Measurements from ENCODE around the gene TMEM33.

- TF ChIP-seq EP300 (IDR thresholded peaks at IDR 0.05; ENCODE audit: borderline replicate concordance) (no peak), RAD21 (IDR thresholded peaks at IDR 0.05; ENCODE audit: low read depth) (no peak), FOXM1 (IDR thresholded peaks at IDR 0.05; ENCODE audit: borderline replicate concordance, low read depth) (no peak), ZBTB7A (IDR thresholded peaks at IDR 0.05; ENCODE audit: low read depth) (no peak), TEAD4 (IDR thresholded peaks at IDR 0.05) (no peak), YY1 (IDR thresholded peaks at IDR 0.05; ENCODE audit: low read depth) (no peak), NFIC (IDR thresholded peaks at IDR 0.05) (no peak), TCF12 (IDR thresholded peaks at IDR 0.05; ENCODE audit: low read depth) (no peak), CEBPB (IDR thresholded peaks at IDR 0.05) (no peak)
- TF ChIP-seq, protein P1, sequence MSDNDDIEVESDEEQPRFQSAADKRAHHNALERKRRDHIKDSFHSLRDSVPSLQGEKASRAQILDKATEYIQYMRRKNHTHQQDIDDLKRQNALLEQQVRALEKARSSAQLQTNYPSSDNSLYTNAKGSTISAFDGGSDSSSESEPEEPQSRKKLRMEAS (IDR thresholded peaks at IDR 0.05), result no peak
- TF ChIP-seq, protein P2, sequence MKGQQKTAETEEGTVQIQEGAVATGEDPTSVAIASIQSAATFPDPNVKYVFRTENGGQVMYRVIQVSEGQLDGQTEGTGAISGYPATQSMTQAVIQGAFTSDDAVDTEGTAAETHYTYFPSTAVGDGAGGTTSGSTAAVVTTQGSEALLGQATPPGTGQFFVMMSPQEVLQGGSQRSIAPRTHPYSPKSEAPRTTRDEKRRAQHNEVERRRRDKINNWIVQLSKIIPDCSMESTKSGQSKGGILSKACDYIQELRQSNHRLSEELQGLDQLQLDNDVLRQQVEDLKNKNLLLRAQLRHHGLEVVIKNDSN (IDR thresholded peaks at IDR 0.05), result no peak
Observed at GRCh38 chr4:41885456-41885855, 49.8 kb upstream of the TMEM33 start.

Data from Ishikawa (cell line).